ELF-1 (cell line): ENCODE data around the gene UNC13C.
A peak's percentile ranks its signal among the peaks of the same experiment; 100 is the strongest.

Experiments
- DNase-seq: peaks from one replicate; pipeline ENCODE4 v3.0.0-alpha.2; 2016; ENCODE audit warnings: low read depth, low spot score

Gene UNC13C

GRCh38 chr15:54017959-54018358, 39.7 kb downstream of the UNC13C start:
- no peak for DNase-seq

GRCh38 chr15:54026258-54026657, 48.0 kb downstream of the UNC13C start:
- no peak for DNase-seq

DNA sequence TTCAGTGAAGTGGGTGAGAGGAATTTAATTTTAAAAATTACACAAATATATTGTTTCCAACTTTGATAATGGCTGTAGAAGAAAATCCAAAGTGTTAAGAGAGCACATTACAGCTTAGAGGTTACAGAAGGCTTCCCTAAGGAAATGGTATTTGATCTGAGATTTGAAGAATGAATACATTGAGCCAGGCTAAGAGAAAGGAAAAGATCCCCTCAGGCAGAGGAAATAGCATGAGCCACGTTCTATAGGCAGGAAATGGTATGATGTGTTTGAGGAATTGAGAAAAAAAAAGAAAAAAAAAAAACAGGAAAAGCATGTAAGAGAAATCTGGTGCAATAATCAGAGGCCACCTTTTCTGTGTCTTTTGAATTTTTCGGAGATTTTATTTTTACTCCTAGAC, 48.6 kb downstream of the UNC13C start:
- no peak for DNase-seq

DNA sequence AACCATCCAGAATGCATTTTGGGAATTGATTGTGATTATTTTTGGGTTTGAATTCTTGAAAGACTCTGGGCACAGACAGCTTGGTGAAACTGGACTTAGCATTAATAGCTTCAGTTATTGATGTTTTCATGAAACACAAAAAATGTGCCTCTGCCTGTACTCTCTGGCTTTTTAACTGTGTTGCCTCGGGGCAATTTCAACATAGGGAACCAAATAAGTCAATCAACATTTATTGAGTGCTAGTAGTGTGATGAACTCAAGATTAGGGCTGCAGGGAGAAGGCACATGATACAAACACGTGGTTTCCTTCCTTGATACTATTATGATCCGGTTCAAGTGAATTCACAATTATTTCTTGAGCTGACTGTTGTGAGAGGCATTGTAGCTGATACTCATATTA, 50.8 kb downstream of the UNC13C start:
- no peak for DNase-seq

DNA sequence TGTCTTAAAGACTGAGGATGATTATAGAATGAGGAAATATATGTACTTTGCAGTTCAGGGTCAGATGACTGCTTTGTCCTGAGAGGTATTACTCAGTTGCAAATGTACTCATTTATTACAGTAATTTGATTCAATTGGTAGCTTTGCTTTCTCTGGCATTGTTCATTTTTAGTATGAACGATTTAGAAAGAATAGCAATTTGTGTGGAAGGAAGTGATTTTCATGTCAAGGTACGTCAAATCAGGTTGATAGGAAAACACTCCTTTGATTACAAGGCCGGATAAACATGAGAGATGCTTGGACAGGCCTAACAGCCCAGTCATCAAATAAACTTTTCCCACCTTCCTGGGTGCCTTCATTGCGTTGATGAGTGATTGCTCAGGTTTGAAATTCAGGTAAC, 53.8 kb downstream of the UNC13C start:
- DNase-seq: no peak

DNA sequence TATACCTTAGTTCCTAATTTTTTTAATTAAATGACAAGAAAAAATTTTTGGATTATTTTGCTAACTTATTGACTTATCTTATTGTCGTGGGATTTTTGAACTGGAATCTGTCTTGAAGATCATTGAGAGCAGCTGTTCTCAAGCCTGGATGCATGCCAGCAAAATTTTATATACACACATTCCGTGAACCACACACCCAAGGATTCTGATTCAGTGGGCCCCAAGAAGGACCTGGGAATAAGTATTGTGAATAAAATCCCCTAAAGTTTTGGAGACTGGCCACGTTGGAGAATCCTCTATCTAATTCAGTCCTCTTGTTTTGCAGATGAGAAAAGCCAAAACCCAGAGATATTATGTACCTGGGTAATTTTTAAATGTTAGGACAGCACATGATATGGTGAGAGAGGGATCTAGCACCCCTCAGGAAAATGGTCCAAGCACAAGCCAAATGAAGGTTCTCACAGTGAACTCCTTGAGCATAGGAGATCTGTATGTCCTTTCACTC, 55.2 kb downstream of the UNC13C start:
- DNase-seq: no peak

DNA sequence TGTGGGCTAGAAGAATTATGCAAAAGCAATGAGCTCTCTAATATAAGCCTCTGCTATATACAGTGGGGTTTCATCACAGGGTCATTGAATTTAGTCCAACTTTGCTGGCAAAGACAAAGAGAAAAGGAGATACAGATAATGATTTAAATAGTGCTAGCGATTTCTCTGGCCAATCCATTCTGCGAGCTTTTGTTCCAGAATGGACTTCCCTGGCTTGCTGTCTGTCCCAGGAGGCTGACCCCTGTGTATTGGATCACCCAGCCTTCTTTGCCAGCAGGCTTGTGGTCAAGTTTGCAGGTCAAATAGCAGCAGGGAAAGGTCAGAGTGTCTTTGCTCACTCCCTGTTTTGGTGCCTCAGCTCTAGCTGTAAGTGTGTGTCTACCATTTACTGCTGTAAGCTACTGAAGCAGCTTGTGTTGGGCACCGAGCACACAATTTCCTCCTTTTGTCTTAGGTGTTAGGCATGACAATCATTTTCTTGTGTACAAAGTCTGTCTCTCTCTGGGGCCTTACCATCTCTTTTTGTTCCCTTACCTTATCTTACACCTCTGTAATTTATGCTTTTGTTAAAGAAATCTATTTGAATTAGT, 55.7 kb downstream of the UNC13C start:
- no peak for DNase-seq

DNA sequence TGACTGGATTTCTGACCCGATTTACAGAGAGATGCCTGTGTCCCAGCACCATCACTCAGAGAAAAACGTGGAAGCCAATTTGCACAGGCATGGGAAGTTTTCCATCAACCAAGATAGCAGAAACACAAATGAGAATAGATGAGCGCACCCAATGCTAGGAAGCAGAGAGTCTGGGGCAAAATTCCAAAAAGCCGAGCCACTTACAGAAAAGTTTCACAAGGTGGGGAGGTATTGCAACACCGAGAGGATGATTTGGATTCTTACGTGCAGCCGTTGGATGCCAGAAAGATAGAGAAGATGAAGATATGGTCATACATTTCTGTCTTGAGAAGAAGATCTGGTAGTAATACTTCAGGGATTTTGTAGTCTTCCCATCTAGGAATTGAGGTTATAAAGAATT, 57.4 kb downstream of the UNC13C start:
- DNase-seq: no peak

DNA sequence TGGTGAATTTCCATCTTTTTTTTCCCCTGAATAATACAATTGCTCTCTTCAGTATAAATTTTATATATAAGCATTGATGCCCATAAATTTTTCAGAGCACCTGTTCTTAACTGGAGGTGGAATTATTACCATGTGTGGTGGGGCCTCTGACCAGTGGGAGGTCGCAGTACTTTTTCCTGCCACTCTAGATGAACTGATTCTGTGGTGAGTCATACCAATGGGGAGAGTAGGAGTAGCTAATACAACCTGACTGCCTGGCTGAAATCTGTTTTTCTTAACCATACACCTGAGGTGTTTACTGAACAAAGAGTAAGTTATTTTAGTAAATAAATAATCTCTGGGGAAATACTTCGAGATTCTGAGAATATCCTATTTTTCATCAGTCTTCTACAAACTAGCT, 67.2 kb downstream of the UNC13C start:
- DNase-seq: no peak

DNA sequence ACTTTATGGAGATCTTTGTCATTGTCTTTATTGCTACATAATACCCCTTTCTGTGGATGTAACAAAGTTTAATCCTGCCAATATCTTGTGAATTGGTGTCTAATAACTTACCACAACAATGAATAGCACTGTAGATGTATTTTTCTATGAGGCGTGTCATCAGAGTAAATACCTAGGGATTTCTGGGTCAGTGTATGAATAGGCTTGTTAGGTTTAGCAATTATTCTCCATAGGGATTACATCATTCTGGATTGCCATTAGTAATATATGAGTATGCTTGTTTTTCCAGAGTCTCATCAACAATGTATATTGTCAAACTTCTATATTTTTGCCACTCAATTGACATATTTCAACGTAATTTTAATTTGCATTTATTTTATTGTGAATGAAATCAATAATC, 67.9 kb downstream of the UNC13C start:
- DNase-seq: no peak

DNA sequence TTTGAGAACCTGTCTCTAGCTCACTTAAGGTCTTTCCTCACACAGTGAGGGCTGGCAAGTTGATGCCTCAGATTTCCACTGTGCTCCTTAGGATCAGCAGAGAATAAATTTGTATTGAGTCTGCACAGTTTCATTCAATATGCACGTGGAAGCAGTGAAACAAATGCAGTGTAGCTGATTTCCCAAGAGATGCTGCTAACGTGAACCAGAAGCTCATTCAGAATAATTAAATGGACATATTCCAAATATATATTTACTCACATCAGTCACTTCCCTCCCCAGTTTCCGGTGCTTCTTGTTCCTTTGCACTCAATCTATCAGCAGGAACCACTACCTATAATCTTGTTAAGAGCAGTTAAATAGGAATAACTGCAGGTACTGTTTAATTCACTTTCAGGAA, 86.1 kb downstream of the UNC13C start:
- no peak for DNase-seq

DNA sequence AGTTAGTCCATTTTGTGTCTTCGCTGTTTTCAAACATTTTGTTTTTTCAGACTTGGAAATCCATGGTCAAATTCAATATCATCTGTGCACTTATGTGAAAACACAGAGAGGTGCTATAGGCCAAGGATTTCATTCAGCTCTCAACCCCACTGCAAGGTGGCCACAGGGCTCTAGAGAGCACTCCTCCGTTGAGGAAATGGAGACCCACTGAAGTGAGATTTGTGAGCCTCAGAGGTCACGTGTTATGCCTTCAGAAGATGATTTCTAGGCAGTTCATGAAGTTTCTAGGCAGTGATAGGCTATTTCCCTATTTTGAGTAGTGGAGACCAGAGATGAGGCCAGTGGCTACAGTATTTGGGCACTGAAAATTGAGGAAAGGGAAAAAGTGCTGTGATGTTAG, 88.2 kb downstream of the UNC13C start:
- DNase-seq: no peak

GRCh38 chr15:54082836-54083492, 104.7 kb downstream of the UNC13C start:
- peak; percentile 52 for DNase-seq

DNA sequence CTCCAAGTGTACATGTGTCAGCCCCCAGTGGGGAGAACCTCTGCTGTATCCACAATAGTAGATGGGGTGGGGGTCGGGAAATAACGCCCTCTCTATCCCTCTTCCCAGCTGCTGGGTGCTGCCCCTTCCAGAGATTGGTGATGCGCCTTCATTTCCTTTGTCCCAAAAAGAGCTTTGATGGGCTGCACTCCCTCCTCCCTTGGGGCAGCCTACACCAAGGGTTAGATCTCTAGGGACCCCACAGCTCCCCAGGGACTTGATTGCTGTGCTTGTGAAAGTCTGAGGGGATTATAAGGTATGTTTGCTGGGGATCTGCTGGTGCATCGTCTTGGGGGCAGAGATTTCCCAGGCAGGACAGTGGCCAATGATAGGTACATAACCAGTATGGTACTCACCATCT, 105.3 kb downstream of the UNC13C start:
- no peak for DNase-seq

GRCh38 chr15:54083991-54084390, 105.8 kb downstream of the UNC13C start:
- no peak for DNase-seq

GRCh38 chr15:54088837-54089236, 110.6 kb downstream of the UNC13C start:
- DNase-seq: no peak

GRCh38 chr15:54089776-54090175, 111.5 kb downstream of the UNC13C start:
- no peak for DNase-seq

GRCh38 chr15:54091651-54092050, 113.4 kb downstream of the UNC13C start:
- no peak for DNase-seq

DNA sequence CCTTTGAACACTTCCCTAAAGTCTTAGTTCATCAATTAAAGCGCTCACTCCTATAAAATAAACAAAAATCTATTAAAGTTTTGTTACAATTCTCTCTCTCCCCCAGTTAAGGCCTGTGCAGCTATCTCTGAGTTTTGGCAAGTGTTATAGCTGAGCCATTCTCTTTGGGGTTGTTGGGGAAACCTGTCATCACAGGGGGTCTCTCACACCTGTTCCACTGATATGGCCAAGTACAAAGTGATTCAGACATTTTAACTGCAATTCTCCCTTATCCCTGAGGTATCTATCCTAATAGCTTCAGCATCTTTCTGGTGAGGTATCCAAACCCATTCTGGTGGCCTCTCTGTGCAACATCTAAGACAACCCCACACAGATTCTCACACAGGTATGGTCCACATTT, 116.4 kb downstream of the UNC13C start:
- DNase-seq: no peak

DNA sequence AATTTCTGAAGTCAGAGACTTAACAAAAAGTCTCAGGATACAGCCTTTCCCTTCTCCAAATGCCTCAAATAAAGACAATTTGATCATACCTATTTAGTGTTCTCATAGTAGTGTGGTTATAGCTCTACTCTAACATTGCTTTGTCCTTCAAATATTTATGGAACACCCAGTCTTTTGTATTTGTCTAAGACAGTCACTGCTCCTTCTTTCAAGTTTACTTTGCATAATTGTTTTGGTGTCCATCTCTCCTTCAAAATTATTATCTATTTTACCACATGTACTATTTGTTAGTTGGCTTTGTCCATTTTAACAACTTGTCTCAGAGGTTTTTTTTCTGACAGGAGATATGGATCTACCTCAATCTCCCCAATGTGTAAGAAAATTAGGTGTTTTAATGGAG, 118.8 kb downstream of the UNC13C start:
- DNase-seq: no peak

DNA sequence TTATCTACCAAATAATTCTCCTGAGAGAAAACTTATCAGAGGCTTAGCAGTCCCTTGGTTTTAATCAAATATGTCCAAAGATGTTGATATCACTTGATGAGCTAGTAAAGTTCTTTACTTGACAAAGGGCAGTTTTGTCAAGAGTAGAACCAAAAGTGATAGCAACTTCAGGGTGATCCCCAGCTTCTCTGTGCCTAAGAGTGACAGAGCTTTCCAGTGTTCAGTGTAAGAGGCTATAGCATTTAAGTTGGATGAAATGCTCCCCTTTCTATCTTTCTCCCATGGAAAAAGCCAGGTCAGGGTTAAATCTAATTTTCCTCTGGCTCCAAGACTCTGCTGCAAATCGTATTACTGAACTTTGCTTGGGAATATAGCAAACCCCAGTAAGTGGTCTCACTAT, 120.8 kb downstream of the UNC13C start:
- DNase-seq: no peak

- DNase-seq: no peak
Measured at GRCh38 chr15:54101664-54102270, 123.5 kb downstream of the UNC13C start.

- no peak for DNase-seq
Measured at GRCh38 chr15:54102704-54103103, 124.5 kb downstream of the UNC13C start.
